BLaER1 (cell line): ENCODE measurements around the gene SYNJ2.

ENCODE experiments used
- H3K27ac ChIP-seq: shearing (Covaris generic); formaldehyde crosslinking; 2 replicates; pipeline ENCODE4 v1.8.1; 2022
- H3K27me3 ChIP-seq: shearing (Covaris generic); formaldehyde crosslinking; 2 replicates; pipeline ENCODE4 v1.8.1; 2022
- H3K36me3 ChIP-seq: shearing (Covaris generic); formaldehyde crosslinking; 2 replicates; pipeline ENCODE4 v1.8.1; 2022
- H3K4me1 ChIP-seq: shearing (Covaris generic); formaldehyde crosslinking; 2 replicates; pipeline ENCODE4 v1.8.1; 2022
- H3K4me2 ChIP-seq: shearing (Covaris generic); formaldehyde crosslinking; 2 replicates; pipeline ENCODE4 v1.8.1; 2022
- H3K4me3 ChIP-seq: shearing (Covaris generic); formaldehyde crosslinking; 2 replicates; pipeline ENCODE4 v1.8.1; 2022
- H3K9ac ChIP-seq: shearing (Covaris generic); formaldehyde crosslinking; 2 replicates; pipeline ENCODE4 v1.8.1; 2022
- H3K9me3 ChIP-seq: shearing (Covaris generic); formaldehyde crosslinking; 2 replicates; pipeline ENCODE4 v1.8.1; 2022
- H4K20me1 ChIP-seq: shearing (Covaris generic); formaldehyde crosslinking; 2 replicates; pipeline ENCODE4 v1.8.1; 2022
- Cebpa-rat ChIP-seq: shearing (Covaris generic); IDR thresholded peaks from 2 replicates; pipeline ENCODE4 v1.8.1; 2022

Gene SYNJ2

GRCh38 chr6:158044525-158044888 is 62.8 kb downstream of the SYNJ2 start:
- Histone ChIP-seq H3K36me3 (no peaks in the 10 kb centered on the region; the same call in 1 of the 2 replicates), H3K9ac (no peak overlapping the region), H4K20me1 (no peaks in the 10 kb centered on the region; the same call in 1 of the 2 replicates), H3K4me3 (no peak overlapping the region), H3K9me3 (no peaks in the 10 kb centered on the region), H3K4me1 (peaks cover 10% of the 10 kb centered on the region), H3K4me2 (peak overlapping the region; percentile 39), H3K27me3 (no peaks in the 10 kb centered on the region), H3K27ac (no peak overlapping the region)
- no peak for TF ChIP-seq Cebpa-rat

- Histone ChIP-seq H3K27ac (no peak overlapping the region), H3K9ac (no peak overlapping the region), H3K4me2 (no peak overlapping the region), H3K4me3 (no peak overlapping the region), H3K9me3 (no peaks in the 10 kb centered on the region), H3K36me3 (no peaks in the 10 kb centered on the region; the same call in 1 of the 2 replicates), H4K20me1 (no peaks in the 10 kb centered on the region), H3K27me3 (no peaks in the 10 kb centered on the region), H3K4me1 (peaks cover 18% of the 10 kb centered on the region)
- no peak for TF ChIP-seq Cebpa-rat
Measured at GRCh38 chr6:158046201-158047126, 64.8 kb downstream of the SYNJ2 start.

GRCh38 chr6:158047127-158047518 is 65.5 kb downstream of the SYNJ2 start:
- H3K4me2 ChIP-seq: no peak overlapping the region
- H3K4me1 ChIP-seq: peaks cover 18% of the 10 kb centered on the region
- H3K27ac ChIP-seq: no peak overlapping the region
- no peaks in the 10 kb centered on the region for H3K9me3 ChIP-seq
- H4K20me1 ChIP-seq: no peaks in the 10 kb centered on the region
- no peaks in the 10 kb centered on the region for H3K27me3 ChIP-seq
- no peak for TF ChIP-seq Cebpa-rat
- H3K9ac ChIP-seq: no peak overlapping the region
- no peak overlapping the region for H3K4me3 ChIP-seq
- no peaks in the 10 kb centered on the region; the same call in 1 of the 2 replicates for H3K36me3 ChIP-seq

GRCh38 chr6:158047563-158048323 is 66.1 kb downstream of the SYNJ2 start:
- no peaks in the 10 kb centered on the region; the same call in 1 of the 2 replicates for H3K36me3 ChIP-seq
- H3K4me3 ChIP-seq: no peak overlapping the region
- no peak overlapping the region for H3K27ac ChIP-seq
- peaks cover 18% of the 10 kb centered on the region for H3K4me1 ChIP-seq
- no peak overlapping the region for H3K4me2 ChIP-seq
- no peaks in the 10 kb centered on the region for H3K27me3 ChIP-seq
- no peak for TF ChIP-seq Cebpa-rat
- no peak overlapping the region for H3K9ac ChIP-seq
- no peaks in the 10 kb centered on the region for H4K20me1 ChIP-seq
- no peaks in the 10 kb centered on the region for H3K9me3 ChIP-seq

GRCh38 chr6:158048589-158048988 is 66.9 kb downstream of the SYNJ2 start:
- TF ChIP-seq Cebpa-rat: no peak
- no peak overlapping the region for H3K4me3 ChIP-seq
- no peak overlapping the region for H3K9ac ChIP-seq
- H3K27me3 ChIP-seq: no peaks in the 10 kb centered on the region
- H3K9me3 ChIP-seq: no peaks in the 10 kb centered on the region
- no peaks in the 10 kb centered on the region for H4K20me1 ChIP-seq
- no peak overlapping the region for H3K4me2 ChIP-seq
- H3K36me3 ChIP-seq: no peaks in the 10 kb centered on the region; the same call in 1 of the 2 replicates
- H3K4me1 ChIP-seq: peaks cover 18% of the 10 kb centered on the region
- H3K27ac ChIP-seq: no peak overlapping the region

- Histone ChIP-seq H3K9me3 (no peaks in the 10 kb centered on the region), H3K27ac (no peak overlapping the region), H4K20me1 (no peaks in the 10 kb centered on the region), H3K9ac (no peak overlapping the region), H3K4me3 (no peak overlapping the region), H3K27me3 (no peaks in the 10 kb centered on the region), H3K4me2 (no peak overlapping the region), H3K4me1 (peaks cover 14% of the 10 kb centered on the region), H3K36me3 (no peaks in the 10 kb centered on the region; the same call in 1 of the 2 replicates)
- no peak for TF ChIP-seq Cebpa-rat
Measured at GRCh38 chr6:158049055-158050028, 67.7 kb downstream of the SYNJ2 start.

- H3K9me3 ChIP-seq: no peaks in the 10 kb centered on the region
- H3K27ac ChIP-seq: no peak overlapping the region
- H3K4me3 ChIP-seq: no peak overlapping the region
- H4K20me1 ChIP-seq: no peaks in the 10 kb centered on the region
- H3K36me3 ChIP-seq: no peaks in the 10 kb centered on the region; the same call in 1 of the 2 replicates
- no peak overlapping the region for H3K9ac ChIP-seq
- H3K4me1 ChIP-seq: peaks cover 9% of the 10 kb centered on the region; the same call in 1 of the 2 replicates
- TF ChIP-seq Cebpa-rat: no peak
- H3K27me3 ChIP-seq: no peaks in the 10 kb centered on the region
- H3K4me2 ChIP-seq: 0 out of 2 replicates have a peak overlapping the region, but pooled peaks have one; percentile 12
Measured at GRCh38 chr6:158050107-158050735, 68.6 kb downstream of the SYNJ2 start.

- Histone ChIP-seq H3K36me3 (no peaks in the 10 kb centered on the region; the same call in 1 of the 2 replicates), H3K27ac (no peak overlapping the region), H3K4me2 (0 out of 2 replicates have a peak overlapping the region, but pooled peaks have one; percentile 12), H3K4me3 (no peak overlapping the region), H3K9ac (no peak overlapping the region), H3K9me3 (no peaks in the 10 kb centered on the region), H4K20me1 (no peaks in the 10 kb centered on the region), H3K27me3 (no peaks in the 10 kb centered on the region), H3K4me1 (peaks cover 9% of the 10 kb centered on the region; the same call in 1 of the 2 replicates)
- TF ChIP-seq Cebpa-rat: no peak
Measured at GRCh38 chr6:158050955-158051354, 69.3 kb downstream of the SYNJ2 start.
